Neural crest cell (in vitro differentiated cells): ENCODE results near the gene CDH26. TPM values are rescaled to one million over a fixed set of nuclear protein-coding genes. Genes with fewer than 3 reads are reported as not detected.
A peak's percentile ranks its signal among the peaks of the same experiment; 100 is the strongest.

Experiments used
- DNase-seq: peaks from one replicate; pipeline ENCODE4 v3.0.0; 2021; ENCODE audit warnings: low read depth, mixed read lengths, low spot score
- H3K27ac Mint-ChIP-seq: one replicate; pipeline ENCODE4 v1.8.0; 2021; ENCODE audit warnings: mild to moderate bottlenecking, mixed read lengths; ENCODE audit not compliant: unreplicated experiment
- H3K27me3 Mint-ChIP-seq: 2 replicates; pipeline ENCODE4 v1.8.0; 2021; ENCODE audit warnings: low read depth, mild to moderate bottlenecking, mixed read lengths
- H3K36me3 Mint-ChIP-seq: 2 replicates; pipeline ENCODE4 v1.8.0; 2021; ENCODE audit warnings: low read depth, mild to moderate bottlenecking, mixed read lengths
- H3K4me1 Mint-ChIP-seq: 2 replicates; pipeline ENCODE4 v1.8.0; 2021; ENCODE audit warnings: mixed read lengths
- H3K4me3 Mint-ChIP-seq: one replicate; pipeline ENCODE4 v1.8.0; 2021; ENCODE audit warnings: mild to moderate bottlenecking, mixed read lengths
- H3K9me3 Mint-ChIP-seq: 2 replicates; pipeline ENCODE4 v1.8.0; 2021; ENCODE audit warnings: mixed read lengths
- CTCF ChIP-seq: fragments of 200-600 bp; sonication (generic); conservative IDR thresholded peaks from 2 replicates; pipeline ENCODE4 v1.5.0; 2021; ENCODE audit warnings: antibody characterized with exemption, mild to moderate bottlenecking
- total RNA-seq: library from RNA; stranded (reverse); gene quantifications from 2 replicates; pipeline ENCODE4 v1.2.1, GENCODE V29; 2021

The CDH26 gene
- total RNA-seq, 1 donor from 2014 or later, result 0.89 TPM

- H3K4me3 Mint-ChIP-seq, result peak overlapping the region; percentile 38
- peaks cover 4% of the 10 kb centered on the region for H3K36me3 Mint-ChIP-seq
- DNase-seq, result peak; percentile 10
- peaks cover 5% of the 10 kb centered on the region for H3K9me3 Mint-ChIP-seq
- H3K4me1 Mint-ChIP-seq, result peaks cover 38% of the 10 kb centered on the region
- TF ChIP-seq CTCF, result no peak
- no peaks in the 10 kb centered on the region for H3K27me3 Mint-ChIP-seq
- peak overlapping the region; percentile 72 for H3K27ac Mint-ChIP-seq
Measured at GRCh38 chr20:60022849-60023248, 64.6 kb downstream of the CDH26 start.

DNA sequence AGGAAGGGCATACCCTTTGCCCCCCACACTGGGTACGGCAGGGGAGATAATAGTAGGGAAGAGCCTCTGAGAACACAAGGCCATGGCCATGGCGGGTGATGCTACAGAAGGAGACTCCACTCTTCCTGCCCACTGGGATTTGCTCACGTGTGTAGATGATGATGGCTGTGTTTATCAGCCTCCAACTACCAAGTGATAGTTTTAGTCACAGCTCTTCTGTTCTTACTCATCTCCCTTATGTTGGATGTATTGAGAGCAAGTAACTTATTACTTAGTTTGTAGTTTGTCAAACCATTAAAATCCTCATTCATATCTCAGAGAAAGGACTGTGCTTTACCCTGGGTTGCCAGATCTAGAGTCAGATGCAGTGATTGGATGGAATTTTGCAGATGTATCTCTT is 66.0 kb downstream of the CDH26 start:
- H3K36me3 Mint-ChIP-seq, result peaks cover 2% of the 10 kb centered on the region
- no peak for DNase-seq
- no peak overlapping the region for H3K4me3 Mint-ChIP-seq
- peak overlapping the region; percentile 45 for H3K27ac Mint-ChIP-seq
- H3K27me3 Mint-ChIP-seq, result no peaks in the 10 kb centered on the region
- H3K9me3 Mint-ChIP-seq, result no peaks in the 10 kb centered on the region
- TF ChIP-seq CTCF, result no peak
- peaks cover 38% of the 10 kb centered on the region for H3K4me1 Mint-ChIP-seq

DNA sequence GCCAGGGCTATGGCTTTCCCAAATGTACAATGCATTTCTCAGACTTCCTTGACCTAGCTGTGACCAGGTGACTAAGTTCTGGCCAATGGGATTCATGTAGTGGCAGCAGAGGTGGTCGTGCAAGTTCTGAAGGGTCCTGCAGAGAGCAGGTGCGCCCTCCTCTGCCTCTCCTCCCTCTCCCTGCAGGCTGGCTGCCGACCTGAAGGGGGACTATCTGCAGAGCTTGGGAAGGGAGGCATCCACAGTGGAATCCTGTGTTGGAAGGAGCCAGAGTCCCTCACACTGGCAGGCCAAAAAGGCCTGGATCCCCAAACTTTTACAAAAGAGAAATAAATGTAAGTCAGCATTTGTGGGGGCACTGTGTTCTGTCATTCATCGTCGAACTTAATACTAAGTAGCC is 66.6 kb downstream of the CDH26 start:
- Mint-ChIP-seq H3K36me3 (peaks cover 2% of the 10 kb centered on the region), H3K9me3 (no peaks in the 10 kb centered on the region), H3K27ac (no peak overlapping the region), H3K4me3 (no peak overlapping the region), H3K27me3 (no peaks in the 10 kb centered on the region), H3K4me1 (peaks cover 38% of the 10 kb centered on the region)
- TF ChIP-seq CTCF, result no peak
- no peak for DNase-seq

- Mint-ChIP-seq H3K4me1 (peaks cover 33% of the 10 kb centered on the region), H3K27ac (no peak overlapping the region), H3K4me3 (no peak overlapping the region), H3K36me3 (peaks cover 2% of the 10 kb centered on the region), H3K9me3 (no peaks in the 10 kb centered on the region), H3K27me3 (no peaks in the 10 kb centered on the region)
- DNase-seq, result no peak
- no peak for TF ChIP-seq CTCF
Measured at GRCh38 chr20:60026010-60026409, 67.8 kb downstream of the CDH26 start.

DNA sequence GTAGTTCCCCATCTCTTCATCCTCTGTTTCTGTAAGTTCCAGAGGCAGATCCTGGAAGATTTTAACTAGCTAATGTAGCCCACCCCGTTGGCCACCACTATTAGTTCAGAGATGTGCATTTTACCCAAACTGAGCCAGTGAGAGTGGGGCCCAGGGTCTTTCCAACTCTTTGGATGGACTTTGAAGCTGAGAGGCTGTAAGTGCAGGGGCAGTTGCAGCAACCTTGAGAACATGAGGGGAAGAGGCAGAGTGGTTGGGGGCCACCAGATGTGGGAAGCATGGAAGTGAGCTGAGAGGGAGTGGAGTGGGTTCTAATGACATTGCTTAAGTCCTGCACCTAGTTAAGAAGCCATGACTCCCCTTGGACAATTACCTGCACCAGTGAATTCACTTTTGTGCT is 72.2 kb downstream of the CDH26 start:
- no peak for DNase-seq
- TF ChIP-seq CTCF, result no peak
- H3K36me3 Mint-ChIP-seq, result peaks cover 2% of the 10 kb centered on the region

GRCh38 chr20:60031107-60031506 is 72.9 kb downstream of the CDH26 start:
- peaks cover 1% of the 10 kb centered on the region for H3K36me3 Mint-ChIP-seq
- H3K27me3 Mint-ChIP-seq, result no peaks in the 10 kb centered on the region
- TF ChIP-seq CTCF, result no peak
- DNase-seq, result no peak
- H3K9me3 Mint-ChIP-seq, result no peaks in the 10 kb centered on the region
- peaks cover 46% of the 10 kb centered on the region for H3K4me1 Mint-ChIP-seq
- H3K4me3 Mint-ChIP-seq, result no peak overlapping the region
- H3K27ac Mint-ChIP-seq, result peak overlapping the region; percentile 59

More for the DNA sequence above, 72.2 kb downstream of the CDH26 start:
- no peak overlapping the region for H3K27ac Mint-ChIP-seq
- H3K4me1 Mint-ChIP-seq, result peaks cover 42% of the 10 kb centered on the region
- H3K9me3 Mint-ChIP-seq, result no peaks in the 10 kb centered on the region
- no peaks in the 10 kb centered on the region for H3K27me3 Mint-ChIP-seq
- H3K4me3 Mint-ChIP-seq, result no peak overlapping the region
